NCI-H446 (cell line): Measurements from ENCODE around the gene FAM156B.
"Not testable (repeated sequence)": the region's sequence is repeated elsewhere in the genome, so short reads cannot be mapped to it uniquely, and the experiment has no call there.

ENCODE experiments used
- DNase-seq, 2 experiments: peaks; one replicate each; lab custom pipeline; 2025; lab: John Stamatoyannopoulos, UW

FAM156B gene

GRCh38 chrX:52923781-52924241 lies 26.7 kb downstream of the FAM156B start:
- no peak for DNase-seq

GRCh38 chrX:52930214-52930613 lies 33.1 kb downstream of the FAM156B start:
- DNase-seq = not testable (repeated sequence)

DNA sequence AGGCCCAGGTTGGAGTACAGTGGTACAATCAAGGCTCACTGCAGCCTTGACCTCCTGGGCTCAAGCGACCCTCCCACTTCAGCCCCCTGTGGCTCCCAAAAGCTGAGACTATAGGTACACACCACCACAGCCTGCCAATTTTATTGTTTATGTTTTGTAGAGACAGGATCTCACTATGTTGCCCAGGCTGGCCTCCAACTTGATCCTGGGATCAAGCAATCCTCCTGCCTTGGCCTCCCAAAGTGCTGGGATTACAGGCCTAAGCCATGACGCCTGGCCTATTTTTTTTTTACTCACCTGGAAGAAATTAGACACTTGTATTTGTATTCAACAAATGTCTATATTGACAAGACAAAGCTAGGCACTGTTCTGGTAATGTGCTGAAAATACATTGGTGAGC lies 36.1 kb downstream of the FAM156B start:
- DNase-seq = no peak

- DNase-seq = no peak
Observed at GRCh38 chrX:52933976-52934703, 37.0 kb downstream of the FAM156B start.

DNA sequence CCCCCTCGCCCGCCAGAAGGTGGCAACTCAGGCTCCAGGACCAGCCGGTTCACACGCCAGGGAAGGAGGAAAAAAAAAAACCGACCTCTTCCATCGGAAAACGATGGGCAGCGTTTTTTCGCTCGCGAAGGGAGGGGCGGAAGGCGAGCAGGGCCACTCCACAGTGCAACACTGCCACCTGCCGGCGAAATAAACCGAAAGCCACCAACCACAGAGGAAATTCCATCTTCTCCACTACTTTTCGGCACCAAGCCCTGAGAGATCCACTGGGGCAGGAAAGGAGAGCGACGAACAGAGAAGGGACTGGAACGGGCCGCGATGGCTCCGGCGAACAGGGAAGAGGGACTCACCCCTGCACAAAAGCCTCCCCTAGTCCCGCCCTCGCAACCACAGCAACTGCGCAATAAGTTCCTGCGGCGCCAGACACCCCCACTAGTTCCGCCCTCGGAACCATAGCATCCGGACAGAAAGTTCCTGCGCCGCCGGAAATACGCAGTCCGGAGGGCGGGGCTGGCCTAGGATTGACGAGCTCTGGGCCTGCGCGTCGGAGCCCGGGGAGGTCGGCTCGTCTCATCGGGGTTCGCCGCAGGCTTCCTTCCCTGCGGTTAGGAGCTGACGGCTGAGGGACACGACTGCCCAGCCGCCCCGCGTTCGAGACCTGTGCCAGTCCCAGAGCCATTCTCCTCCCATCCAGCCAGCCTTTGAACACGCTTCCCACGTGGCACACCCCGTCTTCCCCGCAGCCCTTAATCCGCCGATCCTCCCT lies 37.8 kb downstream of the FAM156B start:
- DNase-seq = peak; percentile 85 to 91

- DNase-seq = not testable (repeated sequence)
Observed at GRCh38 chrX:52935470-52935784, 38.3 kb downstream of the FAM156B start.

GRCh38 chrX:52940704-52941103 lies 43.6 kb downstream of the FAM156B start:
- DNase-seq = not testable (repeated sequence)

DNA sequence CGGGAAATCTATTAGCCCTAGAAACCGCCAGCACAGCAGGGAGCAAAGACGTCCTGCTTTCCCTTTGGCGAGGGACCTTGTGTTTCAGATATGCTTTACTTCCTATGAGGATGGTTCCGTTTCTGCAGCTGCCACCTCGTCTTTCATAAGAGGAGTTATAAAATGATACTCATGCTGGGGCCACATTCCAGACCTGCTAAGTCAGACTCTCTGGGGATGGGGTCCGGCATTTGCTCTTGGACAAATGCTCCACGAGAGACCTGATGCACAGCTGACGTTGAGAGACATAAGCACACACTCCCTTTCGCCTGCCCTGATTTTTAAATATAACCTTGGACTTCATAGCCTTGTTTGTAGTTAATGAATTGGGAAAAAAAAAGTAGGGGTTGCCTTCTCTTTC lies 44.6 kb downstream of the FAM156B start:
- not testable (repeated sequence) for DNase-seq

DNA sequence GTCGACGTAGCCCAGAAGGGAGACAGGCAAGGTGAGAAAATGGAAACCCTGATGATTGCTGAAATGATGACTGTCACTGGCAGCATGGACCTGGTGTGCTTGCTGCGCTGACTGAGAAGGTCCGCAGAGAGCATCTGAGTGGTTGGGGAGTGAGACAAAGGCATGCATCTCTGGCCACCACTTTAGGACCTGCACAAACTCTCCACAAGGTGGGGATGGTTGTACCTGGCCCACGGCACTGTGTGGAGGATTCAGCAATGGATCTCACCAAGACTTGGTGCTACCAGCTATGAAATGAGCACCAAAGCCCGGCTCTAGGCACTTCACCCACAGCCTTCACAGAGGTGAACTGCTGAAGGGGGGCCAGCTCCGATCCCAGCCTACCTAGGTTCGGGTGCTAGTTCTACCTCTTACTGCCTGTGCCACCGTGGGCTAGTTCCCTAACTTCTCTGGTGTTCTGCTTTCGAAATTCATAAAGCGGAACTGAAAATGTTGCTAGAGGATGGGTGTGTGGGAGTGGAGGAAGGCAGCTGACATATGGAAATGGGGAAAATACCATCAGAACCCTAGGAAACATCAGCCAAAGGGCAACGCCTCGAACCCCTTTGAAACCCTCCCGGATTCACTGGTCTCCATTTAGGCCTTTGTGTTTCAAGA lies 48.8 kb downstream of the FAM156B start:
- not testable (repeated sequence) for DNase-seq

DNA sequence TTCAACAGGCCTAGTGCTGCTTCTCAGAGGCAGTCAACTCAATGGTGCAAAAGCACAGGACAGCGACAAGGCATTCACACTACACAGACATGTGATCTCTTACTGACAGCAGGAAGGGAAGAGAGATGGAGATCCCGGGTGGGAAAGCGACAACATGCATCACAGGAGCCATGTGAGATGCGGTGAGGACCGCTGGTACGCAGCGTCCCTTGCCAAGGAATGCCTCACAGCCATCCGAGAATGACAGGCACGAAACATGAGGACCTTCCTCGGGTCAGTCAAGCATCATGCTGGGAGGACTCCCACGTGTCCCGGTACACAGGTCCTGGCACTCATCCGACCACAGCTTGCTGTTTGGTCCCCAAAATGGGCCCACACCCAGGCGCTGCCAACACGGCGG lies 50.4 kb downstream of the FAM156B start:
- not testable (repeated sequence) for DNase-seq

DNA sequence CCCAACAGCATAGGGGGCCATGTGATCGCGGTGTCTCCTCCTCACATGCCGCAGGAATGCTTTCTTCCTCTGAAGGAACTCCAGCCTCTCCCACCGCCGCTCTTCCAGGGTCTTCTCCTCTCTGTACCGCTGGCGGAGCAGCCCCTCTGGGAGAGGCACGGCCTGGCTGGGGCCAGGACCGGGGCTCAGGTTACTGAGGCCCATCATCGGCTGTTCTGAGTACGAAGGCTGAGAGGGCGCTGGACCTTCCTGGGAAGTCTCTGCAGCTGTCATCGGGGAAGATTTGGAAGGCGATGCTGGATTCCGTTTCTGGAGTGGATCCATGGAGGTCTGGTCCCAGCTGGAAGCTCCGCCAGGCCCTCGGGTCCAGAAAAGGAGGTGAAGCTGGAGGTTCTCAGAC lies 51.1 kb downstream of the FAM156B start:
- not testable (repeated sequence) for DNase-seq

GRCh38 chrX:52949325-52949724 lies 52.2 kb downstream of the FAM156B start:
- DNase-seq = not testable (repeated sequence)

GRCh38 chrX:52949884-52950283 lies 52.8 kb downstream of the FAM156B start:
- DNase-seq = not testable (repeated sequence)
